ENCODE results near the gene ADAM12. TPM values are rescaled to one million over a fixed set of nuclear protein-coding genes. Genes with fewer than 3 reads are reported as not detected.
A peak's percentile ranks its signal among the peaks of the same experiment; 100 is the strongest.

The ADAM12 gene
- total and polyA plus RNA-seq, 9 of the 15 experiments (the other 6 are each of a cell fraction or from before 2014, with no cell fraction given), result not detected

DNA sequence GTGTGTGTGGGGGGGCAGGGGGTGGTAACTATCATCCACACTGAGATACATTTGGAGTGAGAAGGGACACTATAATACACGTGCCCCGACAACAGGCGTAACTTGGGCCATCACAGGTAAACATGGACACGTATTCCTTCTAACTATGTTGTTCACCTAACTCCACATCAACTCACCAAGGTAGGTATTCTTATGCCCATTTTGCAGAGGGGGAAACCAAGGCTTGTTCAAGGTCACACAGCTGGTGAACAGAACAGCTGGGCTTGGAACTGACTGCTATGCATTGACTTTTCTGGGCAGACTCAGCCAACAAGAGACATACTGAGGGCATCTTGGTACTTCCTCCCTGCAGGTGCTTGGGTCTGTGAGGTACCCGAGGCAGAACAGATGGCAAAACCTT, 170.1 kb downstream of the ADAM12 start:
- Histone ChIP-seq H3K79me2 (ENCODE audit: control insufficient read depth, insufficient read depth, low read length) (no peaks in the 10 kb centered on the region), H3K36me3 (ENCODE audit: control insufficient read depth, insufficient read depth, low read length) (no peaks in the 10 kb centered on the region), H3K9me3 (replicated peaks; ENCODE audit: control insufficient read depth, insufficient read depth, low read depth, low read length) (no peaks in the 10 kb centered on the region), H3K9me1 (ENCODE audit: control insufficient read depth, insufficient read depth, low read length) (no peaks in the 10 kb centered on the region), H2AFZ (ENCODE audit: low read depth, low read length) (no peak overlapping the region), H3K4me3 (no peak overlapping the region), H3K4me2 (ENCODE audit: insufficient read depth, low read length) (no peak overlapping the region), H3K27me3 (ENCODE audit: control insufficient read depth in 2 of 2, insufficient read depth in 2 of 2, low read length in 2 of 2) (no peaks in the 10 kb centered on the region), H3K27ac (ENCODE audit: extremely low read depth, low read depth, low read length) (no peak overlapping the region), H4K20me1 (replicated peaks; ENCODE audit: control insufficient read depth, insufficient read depth, low read length) (no peaks in the 10 kb centered on the region), H3K9ac (ENCODE audit: insufficient read depth in 1 of 2, low read depth in 2 of 2, low read length in 2 of 2) (no peak overlapping the region), H3K4me1 (replicated peaks in 1 of 2; ENCODE audit: control insufficient read depth in 2 of 2, insufficient read depth in 2 of 2, low read length in 2 of 2) (no peaks in the 10 kb centered on the region; a peak in 2 of 5 replicates)
- DNase-seq (ENCODE audit: extremely low read depth in 1 of 4, low spot score in 3 of 4) (no peak), ATAC-seq (no peak), FAIRE-seq (no peak)
- in situ Hi-C loops (cut with MboI), result no loop called here
- TF ChIP-seq, protein P1, sequence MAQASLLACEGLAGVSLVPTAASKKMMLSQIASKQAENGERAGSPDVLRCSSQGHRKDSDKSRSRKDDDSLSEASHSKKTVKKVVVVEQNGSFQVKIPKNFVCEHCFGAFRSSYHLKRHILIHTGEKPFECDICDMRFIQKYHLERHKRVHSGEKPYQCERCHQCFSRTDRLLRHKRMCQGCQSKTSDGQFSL (CRISPR knock-in tag; IDR thresholded peaks at IDR 0.05), result no peak
- TF ChIP-seq, protein P1 (tag; IDR thresholded peaks at IDR 0.05), result no peak
- TF ChIP-seq ZNF431 (CRISPR knock-in tag; IDR thresholded peaks at IDR 0.05) (no peak), CHD1 (IDR thresholded peaks at IDR 0.05; ENCODE audit: low read length) (no peak), NRF1 (conservative IDR thresholded peaks at IDR 0.05 in 1 of 2, IDR thresholded peaks at IDR 0.05 in 1 of 2) (no peak), ZNF76 (CRISPR knock-in tag; IDR thresholded peaks at IDR 0.05; ENCODE audit: borderline replicate concordance) (no peak), ARID4B (CRISPR knock-in tag; IDR thresholded peaks at IDR 0.05) (no peak), ESRRA (IDR thresholded peaks at IDR 0.05; ENCODE audit: borderline replicate concordance, low read depth) (peak; percentile 54; the same call in 1 of the 2 replicates), SUPT5H (IDR thresholded peaks at IDR 0.05) (no peak), RBM25 (IDR thresholded peaks at IDR 0.05; ENCODE audit: low read depth, low read length, severe bottlenecking) (peak; percentile 34), PHF8 (IDR thresholded peaks at IDR 0.05; ENCODE audit: borderline replicate concordance, low read length) (no peak)
- BruUV-seq (replicated peaks), result no TSS peak
- WGBS (ENCODE audit: insufficient coverage, low coverage, missing lambda C conversion rate), result 69% methylated on average over 4 of the region's 5 CpGs
- POLR2A ChIA-PET, result no interaction called here
- CTCF ChIA-PET (ENCODE audit: low intra/inter-chr PET ratio), result no interaction called here
- intact Hi-C loops (cut with micrococcal nuclease), result no loop called here

Data from K562 (cell line).